Activated T-cell treated with anti-CD3 and anti-CD28 coated beads, Interleukin-2, amount 50 U/mL, for 4 hours (primary cell): ENCODE data around the gene PDGFRB. TPM values are rescaled to one million over a fixed set of nuclear protein-coding genes. Genes with fewer than 3 reads are reported as not detected.

Experiments used
- ATAC-seq, 2 donors: fragments of 200-7000 bp; cut with Tn5 transposase; one replicate each; pipeline ENCODE4 v1.10.0; 2021
- DNase-seq: peaks from one replicate; pipeline ENCODE4 v3.0.0-alpha.2; 2020
- H3K27me3 Mint-ChIP-seq: one replicate; pipeline ENCODE4 v1.8.0; 2021; ENCODE audit warnings: low read depth, mixed read lengths
- H3K36me3 Mint-ChIP-seq: one replicate; pipeline ENCODE4 v1.8.0; 2022; ENCODE audit warnings: mixed read lengths; ENCODE audit not compliant: insufficient read depth
- H3K4me1 Mint-ChIP-seq: one replicate; pipeline ENCODE4 v1.8.0; 2021; ENCODE audit warnings: low read depth, mixed read lengths
- H3K4me3 Mint-ChIP-seq: one replicate; pipeline ENCODE4 v1.8.0; 2021; ENCODE audit warnings: mild to moderate bottlenecking, moderate library complexity, mixed read lengths
- H3K9me3 Mint-ChIP-seq: one replicate; pipeline ENCODE4 v1.8.0; 2021; ENCODE audit warnings: mixed read lengths
- total RNA-seq, 3 donors: library from RNA; stranded (reverse); gene quantifications; one replicate each; pipeline ENCODE4 v1.2.1, GENCODE V29; 2021

The PDGFRB gene
- total RNA-seq, 3 donors from 2014 or later = 0.19 to 0.40 (median 0.37) TPM

GRCh38 chr5:150081541-150082283 lies 73.9 kb downstream of the PDGFRB start:
- no peaks in the 10 kb centered on the region for H3K4me1 Mint-ChIP-seq
- H3K9me3 Mint-ChIP-seq = no peaks in the 10 kb centered on the region

GRCh38 chr5:150080696-150081435 lies 74.8 kb downstream of the PDGFRB start:
- Mint-ChIP-seq H3K36me3 (no peaks in the 10 kb centered on the region), H3K9me3 (no peaks in the 10 kb centered on the region), H3K4me3 (no peak overlapping the region), H3K4me1 (no peaks in the 10 kb centered on the region), H3K27me3 (peaks cover 32% of the 10 kb centered on the region)
- DNase-seq = no peak
- ATAC-seq = no peak

More at GRCh38 chr5:150081541-150082283, 73.9 kb downstream of the PDGFRB start:
- H3K27me3 Mint-ChIP-seq = peaks cover 38% of the 10 kb centered on the region
- DNase-seq (no peak), ATAC-seq (no peak)
- H3K36me3 Mint-ChIP-seq = no peaks in the 10 kb centered on the region
- no peak overlapping the region for H3K4me3 Mint-ChIP-seq

- DNase-seq (no peak), ATAC-seq (no peak)
- H3K27me3 Mint-ChIP-seq = peaks cover 25% of the 10 kb centered on the region
- no peaks in the 10 kb centered on the region for H3K4me1 Mint-ChIP-seq
- H3K4me3 Mint-ChIP-seq = no peak overlapping the region
- H3K36me3 Mint-ChIP-seq = no peaks in the 10 kb centered on the region
- H3K9me3 Mint-ChIP-seq = no peaks in the 10 kb centered on the region
These were observed 75.7 kb downstream of the PDGFRB start for GRCh38 chr5:150079909-150080461.

GRCh38 chr5:150078802-150079689 lies 76.6 kb downstream of the PDGFRB start:
- ATAC-seq (no peak), DNase-seq (no peak)
- no peaks in the 10 kb centered on the region for H3K9me3 Mint-ChIP-seq
- peaks cover 24% of the 10 kb centered on the region for H3K27me3 Mint-ChIP-seq
- no peaks in the 10 kb centered on the region for H3K36me3 Mint-ChIP-seq
- H3K4me1 Mint-ChIP-seq = no peaks in the 10 kb centered on the region
- H3K4me3 Mint-ChIP-seq = no peak overlapping the region

- no peaks in the 10 kb centered on the region for H3K9me3 Mint-ChIP-seq
- H3K4me3 Mint-ChIP-seq = no peak overlapping the region
- DNase-seq (no peak), ATAC-seq (no peak)
- H3K36me3 Mint-ChIP-seq = no peaks in the 10 kb centered on the region
- peaks cover 16% of the 10 kb centered on the region for H3K27me3 Mint-ChIP-seq
- no peaks in the 10 kb centered on the region for H3K4me1 Mint-ChIP-seq
These were observed 77.4 kb downstream of the PDGFRB start for GRCh38 chr5:150077996-150078801.

- H3K4me1 Mint-ChIP-seq = no peaks in the 10 kb centered on the region
- peaks cover 11% of the 10 kb centered on the region for H3K27me3 Mint-ChIP-seq
- no peak overlapping the region for H3K4me3 Mint-ChIP-seq
- H3K36me3 Mint-ChIP-seq = no peaks in the 10 kb centered on the region
- no peaks in the 10 kb centered on the region for H3K9me3 Mint-ChIP-seq
- ATAC-seq = no peak
- DNase-seq = no peak
These were observed 78.6 kb downstream of the PDGFRB start for GRCh38 chr5:150077060-150077459.

- Mint-ChIP-seq H3K4me3 (no peak overlapping the region), H3K36me3 (no peaks in the 10 kb centered on the region), H3K9me3 (no peaks in the 10 kb centered on the region), H3K27me3 (peaks cover 6% of the 10 kb centered on the region), H3K4me1 (no peaks in the 10 kb centered on the region)
- DNase-seq (no peak), ATAC-seq (no peak)
These were observed 79.8 kb downstream of the PDGFRB start for GRCh38 chr5:150075806-150076205.

- H3K27me3 Mint-ChIP-seq = peaks cover 6% of the 10 kb centered on the region
- H3K4me1 Mint-ChIP-seq = no peaks in the 10 kb centered on the region
- no peak for DNase-seq
- no peak for ATAC-seq
- H3K36me3 Mint-ChIP-seq = no peaks in the 10 kb centered on the region
- no peaks in the 10 kb centered on the region for H3K9me3 Mint-ChIP-seq
- no peak overlapping the region for H3K4me3 Mint-ChIP-seq
These were observed 80.4 kb downstream of the PDGFRB start for GRCh38 chr5:150075233-150075632.

- no peaks in the 10 kb centered on the region for H3K36me3 Mint-ChIP-seq
- DNase-seq (no peak), ATAC-seq (no peak)
- peaks cover 5% of the 10 kb centered on the region for H3K27me3 Mint-ChIP-seq
- H3K4me3 Mint-ChIP-seq = no peak overlapping the region
- H3K9me3 Mint-ChIP-seq = no peaks in the 10 kb centered on the region
- no peaks in the 10 kb centered on the region for H3K4me1 Mint-ChIP-seq
These were observed 82.0 kb downstream of the PDGFRB start for GRCh38 chr5:150073677-150074076.

- DNase-seq = no peak
- no peaks in the 10 kb centered on the region for H3K9me3 Mint-ChIP-seq
- no peak for ATAC-seq
- H3K4me3 Mint-ChIP-seq = no peak overlapping the region
- H3K27me3 Mint-ChIP-seq = no peaks in the 10 kb centered on the region
- H3K36me3 Mint-ChIP-seq = no peaks in the 10 kb centered on the region
- H3K4me1 Mint-ChIP-seq = no peaks in the 10 kb centered on the region
These were observed 82.5 kb downstream of the PDGFRB start for GRCh38 chr5:150073086-150073625.

- H3K4me3 Mint-ChIP-seq = no peak overlapping the region
- ATAC-seq = no peak
- peaks cover 2% of the 10 kb centered on the region for H3K27me3 Mint-ChIP-seq
- no peak for DNase-seq
- H3K4me1 Mint-ChIP-seq = peaks cover 7% of the 10 kb centered on the region
- H3K9me3 Mint-ChIP-seq = no peaks in the 10 kb centered on the region
- no peaks in the 10 kb centered on the region for H3K36me3 Mint-ChIP-seq
These were observed 84.8 kb downstream of the PDGFRB start for GRCh38 chr5:150070821-150071220.

GRCh38 chr5:150069672-150070627 lies 85.7 kb downstream of the PDGFRB start:
- Mint-ChIP-seq H3K4me1 (peaks cover 7% of the 10 kb centered on the region), H3K9me3 (no peaks in the 10 kb centered on the region), H3K36me3 (no peaks in the 10 kb centered on the region), H3K4me3 (no peak overlapping the region), H3K27me3 (peaks cover 2% of the 10 kb centered on the region)
- DNase-seq (no peak), ATAC-seq (no peak)
